PFSK-1 (cell line): ENCODE measurements around the gene IQSEC2.

ENCODE experiments used
- FOXP2 ChIP-seq: optimal IDR thresholded peaks from 2 replicates; pipeline ENCODE3; 2011; ENCODE audit warnings: borderline replicate concordance, control low read depth, inconsistent platforms; ENCODE audit not compliant: insufficient read depth; ENCODE audit errors: extremely low read length, extremely low read depth
- POLR2AphosphoS5 ChIP-seq: IDR thresholded peaks from 2 replicates; pipeline ENCODE4 v1.6.1; 2012; ENCODE audit warnings: low read depth, mild to moderate bottlenecking, control low read depth, low read length, moderate library complexity
- SIN3A ChIP-seq: IDR thresholded peaks from 2 replicates; pipeline ENCODE4 v1.6.1; 2012; ENCODE audit warnings: mild to moderate bottlenecking, low read length, moderate library complexity, borderline replicate concordance; ENCODE audit not compliant: insufficient read depth
- TAF1 ChIP-seq: IDR thresholded peaks from 2 replicates; pipeline ENCODE4 v1.6.1; 2012; ENCODE audit warnings: low read length, control low read depth, borderline replicate concordance; ENCODE audit not compliant: insufficient read depth
- TF ChIP-seq, protein P1 (sequence below), 2 experiments: IDR thresholded peaks; 2 replicates each; pipeline versions ENCODE4 v1.6.1 to v1.8.0; 2011 to 2012; ENCODE audit warnings: low read depth in 2 of 2, low read length in 2 of 2, control low read depth in 1 of 2, inconsistent platforms in 1 of 2, mild to moderate bottlenecking in 1 of 2, moderate library complexity in 1 of 2; ENCODE audit not compliant: insufficient read depth in 1 of 2

DNA sequence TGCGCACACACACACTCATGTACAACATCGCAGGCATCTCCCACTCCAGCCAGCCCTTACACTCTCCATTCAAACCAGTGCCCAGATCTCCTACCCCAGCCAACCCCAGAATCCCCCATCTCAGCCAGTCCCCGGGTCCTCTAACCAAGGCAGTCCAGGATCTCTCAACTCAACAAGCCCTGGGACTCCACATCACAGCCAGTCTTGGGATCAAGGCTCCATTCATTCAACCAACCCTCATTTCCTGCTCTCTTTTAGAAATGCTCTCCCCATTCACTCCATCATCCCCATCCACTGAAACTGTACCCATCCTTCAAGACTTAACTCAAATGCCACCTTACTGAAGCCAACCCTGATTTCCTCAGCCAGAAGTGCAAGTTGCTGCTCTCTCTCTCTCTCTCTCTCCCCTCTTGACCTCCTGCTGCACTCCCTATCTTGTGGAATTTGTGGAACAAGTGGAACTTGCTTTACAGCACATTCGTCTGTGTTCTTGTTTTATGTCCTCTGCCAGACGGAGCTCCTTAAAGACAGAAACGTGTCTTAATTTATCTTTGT, 40.6 kb upstream of the IQSEC2 start:
- no peak for TF ChIP-seq SIN3A
- TF ChIP-seq POLR2AphosphoS5 = no peak
- TF ChIP-seq TAF1 = no peak
- TF ChIP-seq, protein P1, sequence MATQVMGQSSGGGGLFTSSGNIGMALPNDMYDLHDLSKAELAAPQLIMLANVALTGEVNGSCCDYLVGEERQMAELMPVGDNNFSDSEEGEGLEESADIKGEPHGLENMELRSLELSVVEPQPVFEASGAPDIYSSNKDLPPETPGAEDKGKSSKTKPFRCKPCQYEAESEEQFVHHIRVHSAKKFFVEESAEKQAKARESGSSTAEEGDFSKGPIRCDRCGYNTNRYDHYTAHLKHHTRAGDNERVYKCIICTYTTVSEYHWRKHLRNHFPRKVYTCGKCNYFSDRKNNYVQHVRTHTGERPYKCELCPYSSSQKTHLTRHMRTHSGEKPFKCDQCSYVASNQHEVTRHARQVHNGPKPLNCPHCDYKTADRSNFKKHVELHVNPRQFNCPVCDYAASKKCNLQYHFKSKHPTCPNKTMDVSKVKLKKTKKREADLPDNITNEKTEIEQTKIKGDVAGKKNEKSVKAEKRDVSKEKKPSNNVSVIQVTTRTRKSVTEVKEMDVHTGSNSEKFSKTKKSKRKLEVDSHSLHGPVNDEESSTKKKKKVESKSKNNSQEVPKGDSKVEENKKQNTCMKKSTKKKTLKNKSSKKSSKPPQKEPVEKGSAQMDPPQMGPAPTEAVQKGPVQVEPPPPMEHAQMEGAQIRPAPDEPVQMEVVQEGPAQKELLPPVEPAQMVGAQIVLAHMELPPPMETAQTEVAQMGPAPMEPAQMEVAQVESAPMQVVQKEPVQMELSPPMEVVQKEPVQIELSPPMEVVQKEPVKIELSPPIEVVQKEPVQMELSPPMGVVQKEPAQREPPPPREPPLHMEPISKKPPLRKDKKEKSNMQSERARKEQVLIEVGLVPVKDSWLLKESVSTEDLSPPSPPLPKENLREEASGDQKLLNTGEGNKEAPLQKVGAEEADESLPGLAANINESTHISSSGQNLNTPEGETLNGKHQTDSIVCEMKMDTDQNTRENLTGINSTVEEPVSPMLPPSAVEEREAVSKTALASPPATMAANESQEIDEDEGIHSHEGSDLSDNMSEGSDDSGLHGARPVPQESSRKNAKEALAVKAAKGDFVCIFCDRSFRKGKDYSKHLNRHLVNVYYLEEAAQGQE (IDR thresholded peaks at IDR 0.05; ENCODE audit: insufficient read depth in 1 of 2, low read depth in 2 of 2, low read length in 2 of 2) = no peak
- TF ChIP-seq FOXP2 = no peak
